ENCODE results near the gene KRTAP4-5.

DNA sequence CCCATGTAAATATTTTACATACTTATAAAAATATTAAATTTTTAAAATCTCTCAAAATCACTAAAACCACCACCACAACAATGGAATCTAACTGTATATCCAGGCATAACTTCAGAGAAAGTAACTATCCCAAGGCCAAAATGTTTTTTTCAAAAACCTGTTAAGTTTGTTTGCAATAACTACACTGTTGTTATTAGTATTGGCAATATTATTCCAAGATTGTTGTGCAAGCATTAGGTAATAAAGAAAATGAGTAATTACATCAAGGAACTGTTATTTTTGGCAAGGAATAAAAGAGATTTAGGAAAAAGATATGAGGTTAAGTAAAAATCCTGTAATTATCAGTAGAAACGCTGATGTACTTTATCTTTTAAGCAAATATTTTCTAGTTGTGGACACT is 22.3 kb downstream of the KRTAP4-5 start:
- TF ChIP-seq CTCF (conservative IDR thresholded peaks at IDR 0.05) (no peak), EZH2 (IDR thresholded peaks at IDR 0.05; ENCODE audit: low read depth) (no peak)

Measured in PC-9 (cell line).